ENCODE results near the gene NEO1. TPM values are rescaled to one million over a fixed set of nuclear protein-coding genes. Genes with fewer than 3 reads are reported as not detected.

The NEO1 gene
- polyA plus RNA-seq, 1 donor (not counting 4 experiments of a cell fraction or from before 2014, with no cell fraction given) = 4.4 TPM

DNA sequence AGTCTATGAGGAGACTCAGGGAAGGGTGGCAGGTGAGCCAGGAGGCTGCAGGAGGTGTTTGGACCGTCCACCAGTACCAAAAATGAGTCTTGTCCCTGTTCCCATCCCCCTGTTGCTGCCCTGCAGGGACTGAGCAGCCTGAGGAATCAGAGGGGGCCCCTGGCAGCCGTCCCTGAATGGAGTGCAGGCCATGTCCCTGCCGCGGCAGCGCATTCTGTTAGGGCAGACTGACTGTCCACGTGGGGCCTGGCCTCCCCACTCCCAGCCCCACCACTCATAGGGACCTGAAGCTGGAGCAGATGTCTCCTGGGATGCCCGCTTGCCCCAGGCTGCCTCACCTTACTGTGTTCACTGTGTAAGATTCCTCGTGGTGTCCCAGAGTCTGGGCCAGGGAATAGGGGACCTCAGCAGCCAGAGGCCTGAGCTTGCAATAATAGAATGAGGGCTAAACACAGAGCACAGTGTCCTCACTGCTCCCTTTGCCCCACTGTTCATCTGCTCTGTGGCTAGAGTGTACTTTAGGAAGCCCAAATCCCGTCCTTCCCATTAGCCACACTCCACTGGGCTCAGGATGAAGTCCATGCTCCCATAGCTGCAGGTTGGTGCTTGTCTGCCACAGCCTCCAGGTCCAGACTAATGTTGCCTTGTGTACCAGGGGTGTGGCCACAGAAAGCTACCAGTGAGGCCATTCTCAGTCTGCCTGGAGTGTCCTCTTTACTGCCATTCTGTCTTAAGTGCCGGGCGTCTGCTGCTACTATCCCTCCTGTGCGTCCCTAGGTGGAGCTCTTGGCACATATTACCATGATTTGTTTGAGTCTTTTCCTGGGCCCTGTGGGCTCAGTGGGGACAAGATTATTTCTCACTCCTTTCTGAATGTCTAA, 253.3 kb downstream of the NEO1 start:
- Histone ChIP-seq H3K27ac (ENCODE audit: control insufficient read depth, insufficient read depth, low read length) (no peak overlapping the region), H3K27me3 (ENCODE audit: control insufficient read depth, extremely low read depth, insufficient read depth, low read length) (no peaks in the 10 kb centered on the region), H2AFZ (ENCODE audit: control insufficient read depth, low read length) (peak overlapping the region; percentile 30), H3K9me3 (ENCODE audit: control insufficient read depth, low read depth, low read length) (no peaks in the 10 kb centered on the region), H3K9ac (ENCODE audit: control insufficient read depth, extremely low read depth, insufficient read depth, low read length) (no peak overlapping the region), H3K4me2 (ENCODE audit: control insufficient read depth, extremely low read depth, insufficient read depth, low read depth, low read length) (no peak overlapping the region), H4K20me1 (ENCODE audit: control insufficient read depth, extremely low read depth, insufficient read depth, low read length) (no peaks in the 10 kb centered on the region), H3K4me3 (ENCODE audit: control insufficient read depth in 2 of 3, extremely low read depth in 1 of 3, insufficient read depth in 2 of 3, low read depth in 1 of 3, low read length in 3 of 3) (no peak overlapping the region), H3K9me1 (ENCODE audit: control insufficient read depth, extremely low read depth, insufficient read depth, low read length) (no peaks in the 10 kb centered on the region), H3K4me1 (ENCODE audit: control insufficient read depth, extremely low read depth, insufficient read depth, low read length) (peaks cover 4% of the 10 kb centered on the region), H3K79me2 (ENCODE audit: control insufficient read depth, insufficient read depth, low read length) (no peaks in the 10 kb centered on the region), H3K36me3 (ENCODE audit: control insufficient read depth in 2 of 2, extremely low read depth in 1 of 2, insufficient read depth in 2 of 2, low read length in 2 of 2) (no peaks in the 10 kb centered on the region)
- TF ChIP-seq, protein P1, sequence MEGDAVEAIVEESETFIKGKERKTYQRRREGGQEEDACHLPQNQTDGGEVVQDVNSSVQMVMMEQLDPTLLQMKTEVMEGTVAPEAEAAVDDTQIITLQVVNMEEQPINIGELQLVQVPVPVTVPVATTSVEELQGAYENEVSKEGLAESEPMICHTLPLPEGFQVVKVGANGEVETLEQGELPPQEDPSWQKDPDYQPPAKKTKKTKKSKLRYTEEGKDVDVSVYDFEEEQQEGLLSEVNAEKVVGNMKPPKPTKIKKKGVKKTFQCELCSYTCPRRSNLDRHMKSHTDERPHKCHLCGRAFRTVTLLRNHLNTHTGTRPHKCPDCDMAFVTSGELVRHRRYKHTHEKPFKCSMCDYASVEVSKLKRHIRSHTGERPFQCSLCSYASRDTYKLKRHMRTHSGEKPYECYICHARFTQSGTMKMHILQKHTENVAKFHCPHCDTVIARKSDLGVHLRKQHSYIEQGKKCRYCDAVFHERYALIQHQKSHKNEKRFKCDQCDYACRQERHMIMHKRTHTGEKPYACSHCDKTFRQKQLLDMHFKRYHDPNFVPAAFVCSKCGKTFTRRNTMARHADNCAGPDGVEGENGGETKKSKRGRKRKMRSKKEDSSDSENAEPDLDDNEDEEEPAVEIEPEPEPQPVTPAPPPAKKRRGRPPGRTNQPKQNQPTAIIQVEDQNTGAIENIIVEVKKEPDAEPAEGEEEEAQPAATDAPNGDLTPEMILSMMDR (optimal IDR thresholded peaks at IDR 0.05 in 1 of 3, IDR thresholded peaks at IDR 0.05 in 1 of 3, conservative IDR thresholded peaks at IDR 0.05 in 1 of 3; ENCODE audit: extremely low read depth in 1 of 3, insufficient read depth in 2 of 3, low read length in 3 of 3) = peak; percentile 58 to 87 (median 80)
- no peak for TF ChIP-seq EZH2 (IDR thresholded peaks at IDR 0.05; ENCODE audit: low read length)
- FAIRE-seq (peak; percentile 69), DNase-seq (ENCODE audit: low read depth, low spot score) (peak; percentile 21)
- dilution Hi-C loops (cut with MboI; ENCODE audit: extremely low pct_ligation_motif_present, low sequenced_read_pairs) = no loop called here

DNA sequence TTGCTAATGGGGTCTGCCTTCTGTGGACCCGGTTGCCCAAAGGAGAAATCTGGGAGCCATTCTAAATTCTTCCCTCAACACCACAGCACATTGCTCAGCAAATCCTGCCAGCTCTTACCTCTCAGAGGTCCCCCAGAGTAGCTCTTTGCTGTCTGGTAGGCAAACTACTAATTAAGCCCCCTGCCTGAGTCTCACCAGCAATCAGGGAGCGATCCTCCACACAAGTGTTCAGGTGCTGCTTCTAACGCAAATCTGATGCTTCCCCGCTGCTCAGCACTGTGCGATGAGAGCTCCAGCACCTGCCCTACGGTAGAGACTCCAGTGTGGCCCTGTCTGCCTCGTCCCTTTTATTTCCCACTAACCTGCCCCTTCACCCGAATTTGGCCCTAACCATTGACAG, 256.0 kb downstream of the NEO1 start:
- no peak for TF ChIP-seq EZH2 (IDR thresholded peaks at IDR 0.05; ENCODE audit: low read length)
- TF ChIP-seq, protein P1 (optimal IDR thresholded peaks at IDR 0.05 in 1 of 3, IDR thresholded peaks at IDR 0.05 in 1 of 3, conservative IDR thresholded peaks at IDR 0.05 in 1 of 3; ENCODE audit: extremely low read depth in 1 of 3, insufficient read depth in 2 of 3, low read length in 3 of 3) = no peak
- peaks cover 4% of the 10 kb centered on the region for H3K4me1 ChIP-seq (ENCODE audit: control insufficient read depth, extremely low read depth, insufficient read depth, low read length)
- H2AFZ ChIP-seq (ENCODE audit: control insufficient read depth, low read length) = no peak overlapping the region
- DNase-seq (ENCODE audit: low read depth, low spot score) (no peak), FAIRE-seq (no peak)
- no peaks in the 10 kb centered on the region for H3K27me3 ChIP-seq (ENCODE audit: control insufficient read depth, extremely low read depth, insufficient read depth, low read length)
- dilution Hi-C loops (cut with MboI; ENCODE audit: extremely low pct_ligation_motif_present, low sequenced_read_pairs) = no loop called here
- H3K4me3 ChIP-seq (ENCODE audit: control insufficient read depth in 2 of 3, extremely low read depth in 1 of 3, insufficient read depth in 2 of 3, low read depth in 1 of 3, low read length in 3 of 3) = no peak overlapping the region
- H3K36me3 ChIP-seq (ENCODE audit: control insufficient read depth in 2 of 2, extremely low read depth in 1 of 2, insufficient read depth in 2 of 2, low read length in 2 of 2) = no peaks in the 10 kb centered on the region
- H3K9me3 ChIP-seq (ENCODE audit: control insufficient read depth, low read depth, low read length) = no peaks in the 10 kb centered on the region
- no peaks in the 10 kb centered on the region for H3K9me1 ChIP-seq (ENCODE audit: control insufficient read depth, extremely low read depth, insufficient read depth, low read length)
- H3K79me2 ChIP-seq (ENCODE audit: control insufficient read depth, insufficient read depth, low read length) = no peaks in the 10 kb centered on the region
- no peaks in the 10 kb centered on the region for H4K20me1 ChIP-seq (ENCODE audit: control insufficient read depth, extremely low read depth, insufficient read depth, low read length)
- no peak overlapping the region for H3K4me2 ChIP-seq (ENCODE audit: control insufficient read depth, extremely low read depth, insufficient read depth, low read depth, low read length)
- H3K9ac ChIP-seq (ENCODE audit: control insufficient read depth, extremely low read depth, insufficient read depth, low read length) = no peak overlapping the region
- H3K27ac ChIP-seq (ENCODE audit: control insufficient read depth, insufficient read depth, low read length) = no peak overlapping the region

All from keratinocyte (primary cell).